Measurements from ENCODE around the gene NCSTN.
A peak's percentile ranks its signal among the peaks of the same experiment; 100 is the strongest.

NCSTN gene

GRCh38 chr1:160342953-160343869 lies at the start of gene NCSTN, which contains the start of gene COPA:
TSS of gene NCSTN (plus strand) at chr1:160343383. CDS start at chr1:160343397, 14 bp downstream.
TSS of gene COPA (minus strand) at chr1:160343250. CDS start at chr1:160343170, 80 bp downstream.
- peak; percentile 85 for DNase-seq

GRCh38 chr1:160296036-160296435 lies 47.1 kb upstream of the NCSTN start:
- no peak for DNase-seq

GRCh38 chr1:160300173-160300572 lies 43.0 kb upstream of the NCSTN start:
- no peak for DNase-seq

GRCh38 chr1:160307118-160307791 lies 35.9 kb upstream of the NCSTN start:
- DNase-seq = no peak

- DNase-seq = no peak
These were observed 34.6 kb upstream of the NCSTN start for GRCh38 chr1:160308451-160309184.

- DNase-seq = no peak
These were observed 34.0 kb upstream of the NCSTN start for GRCh38 chr1:160309185-160309557.

GRCh38 chr1:160309571-160309970 lies 33.6 kb upstream of the NCSTN start:
- DNase-seq = no peak

GRCh38 chr1:160315359-160315758 lies 27.8 kb upstream of the NCSTN start:
- DNase-seq = no peak

GRCh38 chr1:160322831-160323230 lies 20.4 kb upstream of the NCSTN start:
- DNase-seq = no peak

- DNase-seq = no peak
These were observed 17.9 kb upstream of the NCSTN start for GRCh38 chr1:160325252-160325651.

GRCh38 chr1:160326418-160326817 lies 16.8 kb upstream of the NCSTN start:
- DNase-seq = no peak

GRCh38 chr1:160328184-160328583 lies 15.0 kb upstream of the NCSTN start:
- DNase-seq = no peak

GRCh38 chr1:160330119-160330518 lies 13.1 kb upstream of the NCSTN start:
- no peak for DNase-seq

- no peak for DNase-seq
These were observed 10.7 kb upstream of the NCSTN start for GRCh38 chr1:160332516-160332915.

GRCh38 chr1:160338580-160338979 lies 4.6 kb upstream of the NCSTN start:
- DNase-seq = no peak

- DNase-seq = no peak
These were observed 3.0 kb upstream of the NCSTN start for GRCh38 chr1:160340146-160340545.

- no peak for DNase-seq
These were observed 2.3 kb upstream of the NCSTN start for GRCh38 chr1:160340866-160341265.

- DNase-seq = no peak
These were observed 657 bp upstream of the NCSTN start for GRCh38 chr1:160342526-160342925.

- no peak for DNase-seq
These were observed 1.1 kb downstream of the NCSTN start for GRCh38 chr1:160344241-160344640.

- DNase-seq = no peak
These were observed 1.8 kb downstream of the NCSTN start for GRCh38 chr1:160344936-160345335.

GRCh38 chr1:160346463-160346862 lies 3.3 kb downstream of the NCSTN start:
- DNase-seq = no peak

- DNase-seq = no peak
These were observed 3.8 kb downstream of the NCSTN start for GRCh38 chr1:160346958-160347357.

GRCh38 chr1:160351629-160352028 lies 8.4 kb downstream of the NCSTN start:
- no peak for DNase-seq
